Stomach (tissue), 9 donors: ENCODE measurements around the gene SIN3B. TPM values are rescaled to one million over a fixed set of nuclear protein-coding genes. Genes with fewer than 3 reads are reported as not detected.
A peak's percentile ranks its signal among the peaks of the same experiment; 100 is the strongest.

Experiments used
- DNase-seq, 2 donors: peaks; one replicate each; pipeline versions ENCODE4 v3.0.0 to v3.0.0-alpha.2; 2013 to 2019
- H3K27ac ChIP-seq, 5 donors: fragments of 200-600 bp in 4 of 5; sonication (generic) in 4 of 5; one replicate each; pipeline ENCODE4 v1.5.1; 2013 to 2019; ENCODE audit warnings: mild to moderate bottlenecking in 1 of 5, moderate library complexity in 1 of 5
- H3K27me3 ChIP-seq, 3 donors: fragments of 200-600 bp; sonication (generic); one replicate each; pipeline ENCODE4 v1.5.1; 2017 to 2019; ENCODE audit warnings: mixed run types in 1 of 3
- H3K36me3 ChIP-seq, 4 donors: fragments of 200-600 bp; sonication (generic); 1 replicate in 3 of 4; 2 replicates in 1 of 4; pipeline ENCODE4 v1.5.1; 2016 to 2019
- H3K4me1 ChIP-seq, 4 donors: fragments of 200-600 bp; sonication (generic); one replicate each; pipeline ENCODE4 v1.5.1; 2016 to 2019
- H3K4me3 ChIP-seq, 4 donors: fragments of 200-600 bp; sonication (generic) in 3 of 4; one replicate each; pipeline ENCODE4 v1.5.1; 2016 to 2019; ENCODE audit warnings: mild to moderate bottlenecking in 1 of 4
- H3K9me3 ChIP-seq, 4 donors: fragments of 200-600 bp; sonication (generic); one replicate each; pipeline ENCODE4 v1.5.1; 2016 to 2019
- CTCF ChIP-seq, 7 experiments: fragments of 450-650 bp in 4 of 7; fragments of 200-600 bp in 3 of 7; sonication (generic) in 3 of 7; IDR thresholded peaks; one replicate each; pipeline ENCODE4 v1.5.1; 2016 to 2019; ENCODE audit warnings: antibody characterized with exemption in 7 of 7, control low read depth in 2 of 7, mild to moderate bottlenecking in 1 of 7
- EP300 ChIP-seq: sonication (generic); formaldehyde crosslinking; IDR thresholded peaks from one replicate; pipeline ENCODE4 v1.6.1; 2017; ENCODE audit warnings: antibody characterized with exemption
- POLR2A ChIP-seq, 4 donors: fragments of 450-650 bp; IDR thresholded peaks; one replicate each; pipeline ENCODE4 v1.6.1; 2016; ENCODE audit warnings: antibody characterized with exemption in 4 of 4, control low read depth in 2 of 4, mild to moderate bottlenecking in 1 of 4, moderate library complexity in 1 of 4
- POLR2AphosphoS5 ChIP-seq, 3 donors: sonication (generic); formaldehyde crosslinking; IDR thresholded peaks; one replicate each; pipeline ENCODE4 v1.6.1; 2016; ENCODE audit warnings: antibody characterized with exemption in 3 of 3
- WGBS, 5 donors: extraction: QIAGEN DNeasy Blood & Tissue Kit in 3 of 5; methylation state at CpG; one replicate each; pipeline versions ENCODE4 v1.1.5 to v1.1.7; 2013 to 2018; 5-methylcytosine and 5-hydroxymethylcytosine counted together
- intact Hi-C: fragments of 100-400 bp; cut with DNase I; formaldehyde crosslinking; loops from one replicate; pipeline ENCODE4 v1.15.1; 2023; ENCODE audit warnings: low total_unique reads
- polyA plus RNA-seq, 3 donors: library from polyadenylated mRNA; stranded (reverse); fragments of 200-250 nt; gene quantifications; one replicate each; pipeline ENCODE4 v1.2.3, GENCODE V29; 2013
- total RNA-seq, 5 donors: library from RNA; depleted of rRNA; stranded (reverse); fragments of >200 nt; gene quantifications; one replicate each; pipeline versions ENCODE4 v1.1.0 to v1.2.3, GENCODE V29; 2014 to 2016
- donor health status: healthy with polysubstance abuse.
- donor health status: Bipolar disorder and iron deficiency.
- donor health status: healthy.

SIN3B gene
- total and polyA plus RNA-seq, 8 donors = 9.2 to 566 (median 62.4) TPM

- peak overlapping the region; percentile 46 to 62 (median 56) for H3K4me3 ChIP-seq
- TF ChIP-seq POLR2AphosphoS5 (IDR thresholded peaks at IDR 0.05) (no peak), CTCF (IDR thresholded peaks at IDR 0.05) (no peak), EP300 (no peak), POLR2A (IDR thresholded peaks at IDR 0.05) (no peak)
- peaks cover 0 to 14% (median 5%) of the 10 kb centered on the region in 3 donors for H3K27me3 ChIP-seq
- no peaks in the 10 kb centered on the region for H3K36me3 ChIP-seq
- intact Hi-C loops = no loop called here
- H3K9me3 ChIP-seq = no peaks in the 10 kb centered on the region
- DNase-seq = peak in 1 of 2 donors; percentile 59
- peak overlapping the region in 4 of 5 donors; percentile 63 to 75 (median 72) for H3K27ac ChIP-seq
- peaks cover 3 to 34% (median 23%) of the 10 kb centered on the region in 4 donors for H3K4me1 ChIP-seq
- 45 to 69% (median 60%) methylated on average over 24 to 30 of the region's 30 CpGs for WGBS, 5 donors
These were observed 66.4 kb downstream of the SIN3B start for GRCh38 chr19:16895467-16896145.

- Histone ChIP-seq H3K27me3 (peaks cover 0 to 14% (median 5%) of the 10 kb centered on the region in 3 donors), H3K27ac (peak overlapping the region; percentile 52 to 75 (median 71)), H3K4me1 (peaks cover 3 to 34% (median 23%) of the 10 kb centered on the region in 4 donors), H3K36me3 (no peaks in the 10 kb centered on the region), H3K4me3 (peak overlapping the region; percentile 46 to 62 (median 56)), H3K9me3 (no peaks in the 10 kb centered on the region)
- DNase-seq = peak in 1 of 2 donors; percentile 64
- TF ChIP-seq POLR2AphosphoS5 (IDR thresholded peaks at IDR 0.05) = peak in 1 of 3 donors; percentile 35
- TF ChIP-seq CTCF (IDR thresholded peaks at IDR 0.05) = no peak
- TF ChIP-seq POLR2A (IDR thresholded peaks at IDR 0.05) = no peak
- no peak for TF ChIP-seq EP300
- intact Hi-C loops = no loop called here
- 2 to 3% (median 2%) methylated on average over 17 to 66 of the region's 66 CpGs for WGBS, 5 donors
These were observed 67.2 kb downstream of the SIN3B start for GRCh38 chr19:16896146-16897028.

- 2 to 5% (median 3%) methylated on average over 17 to 68 of the region's 68 CpGs for WGBS, 5 donors
- Histone ChIP-seq H3K4me1 (peaks cover 3 to 34% (median 23%) of the 10 kb centered on the region in 4 donors), H3K4me3 (peak overlapping the region; percentile 61 to 65 (median 63)), H3K27ac (peak overlapping the region; percentile 70 to 91 (median 80)), H3K36me3 (no peaks in the 10 kb centered on the region), H3K27me3 (peaks cover 0 to 14% (median 5%) of the 10 kb centered on the region in 3 donors), H3K9me3 (no peaks in the 10 kb centered on the region)
- peak; percentile 96 to 97 for DNase-seq
- intact Hi-C loops = no loop called here
- no peak for TF ChIP-seq CTCF (IDR thresholded peaks at IDR 0.05)
- TF ChIP-seq POLR2AphosphoS5 (IDR thresholded peaks at IDR 0.05) = peak in 2 of 3 donors; percentile 27 to 59
These were observed 68.0 kb downstream of the SIN3B start for GRCh38 chr19:16897029-16897855.

- Histone ChIP-seq H3K36me3 (no peaks in the 10 kb centered on the region), H3K9me3 (no peaks in the 10 kb centered on the region), H3K27me3 (peaks cover 0 to 14% (median 5%) of the 10 kb centered on the region in 3 donors), H3K4me1 (peaks cover 3 to 34% (median 23%) of the 10 kb centered on the region in 4 donors), H3K27ac (peak overlapping the region; percentile 38 to 91 (median 80)), H3K4me3 (peak overlapping the region; percentile 61 to 65 (median 63))
- WGBS, 5 donors = 11 to 22% (median 16%) methylated on average over 11 to 30 of the region's 30 CpGs
- intact Hi-C loops = no loop called here
- no peak for TF ChIP-seq CTCF (IDR thresholded peaks at IDR 0.05)
- no peak for DNase-seq
These were observed 68.6 kb downstream of the SIN3B start for GRCh38 chr19:16897856-16898161.
